Neural crest cell (in vitro differentiated cells): ENCODE measurements around the gene NLRP10. TPM values are rescaled to one million over a fixed set of nuclear protein-coding genes. Genes with fewer than 3 reads are reported as not detected.

ENCODE experiments used
- DNase-seq: peaks from one replicate; pipeline ENCODE4 v3.0.0; 2021; ENCODE audit warnings: low read depth, mixed read lengths, low spot score
- H3K27ac Mint-ChIP-seq: one replicate; pipeline ENCODE4 v1.8.0; 2021; ENCODE audit warnings: mild to moderate bottlenecking, mixed read lengths; ENCODE audit not compliant: unreplicated experiment
- H3K27me3 Mint-ChIP-seq: 2 replicates; pipeline ENCODE4 v1.8.0; 2021; ENCODE audit warnings: low read depth, mild to moderate bottlenecking, mixed read lengths
- H3K36me3 Mint-ChIP-seq: 2 replicates; pipeline ENCODE4 v1.8.0; 2021; ENCODE audit warnings: low read depth, mild to moderate bottlenecking, mixed read lengths
- H3K4me1 Mint-ChIP-seq: 2 replicates; pipeline ENCODE4 v1.8.0; 2021; ENCODE audit warnings: mixed read lengths
- H3K4me3 Mint-ChIP-seq: one replicate; pipeline ENCODE4 v1.8.0; 2021; ENCODE audit warnings: mild to moderate bottlenecking, mixed read lengths
- H3K9me3 Mint-ChIP-seq: 2 replicates; pipeline ENCODE4 v1.8.0; 2021; ENCODE audit warnings: mixed read lengths
- CTCF ChIP-seq: fragments of 200-600 bp; sonication (generic); conservative IDR thresholded peaks from 2 replicates; pipeline ENCODE4 v1.5.0; 2021; ENCODE audit warnings: antibody characterized with exemption, mild to moderate bottlenecking
- total RNA-seq: library from RNA; stranded (reverse); gene quantifications from 2 replicates; pipeline ENCODE4 v1.2.1, GENCODE V29; 2021

Gene NLRP10
- total RNA-seq, 1 donor from 2014 or later: not detected

GRCh38 chr11:8008212-8008611 lies 43.0 kb upstream of the NLRP10 start:
- no peak for TF ChIP-seq CTCF
- H3K36me3 Mint-ChIP-seq: no peaks in the 10 kb centered on the region
- H3K4me1 Mint-ChIP-seq: no peaks in the 10 kb centered on the region
- peaks cover 24% of the 10 kb centered on the region for H3K27me3 Mint-ChIP-seq
- no peak overlapping the region for H3K27ac Mint-ChIP-seq
- H3K9me3 Mint-ChIP-seq: no peaks in the 10 kb centered on the region
- no peak overlapping the region for H3K4me3 Mint-ChIP-seq
- DNase-seq: no peak

GRCh38 chr11:8006349-8006977 lies 41.2 kb upstream of the NLRP10 start:
- peak; percentile 90 for TF ChIP-seq CTCF
- no peak overlapping the region for H3K27ac Mint-ChIP-seq
- H3K4me3 Mint-ChIP-seq: no peak overlapping the region
- peak; percentile 56 for DNase-seq
- no peaks in the 10 kb centered on the region for H3K9me3 Mint-ChIP-seq
- no peaks in the 10 kb centered on the region for H3K36me3 Mint-ChIP-seq
- no peaks in the 10 kb centered on the region for H3K4me1 Mint-ChIP-seq
- H3K27me3 Mint-ChIP-seq: peaks cover 13% of the 10 kb centered on the region

DNA sequence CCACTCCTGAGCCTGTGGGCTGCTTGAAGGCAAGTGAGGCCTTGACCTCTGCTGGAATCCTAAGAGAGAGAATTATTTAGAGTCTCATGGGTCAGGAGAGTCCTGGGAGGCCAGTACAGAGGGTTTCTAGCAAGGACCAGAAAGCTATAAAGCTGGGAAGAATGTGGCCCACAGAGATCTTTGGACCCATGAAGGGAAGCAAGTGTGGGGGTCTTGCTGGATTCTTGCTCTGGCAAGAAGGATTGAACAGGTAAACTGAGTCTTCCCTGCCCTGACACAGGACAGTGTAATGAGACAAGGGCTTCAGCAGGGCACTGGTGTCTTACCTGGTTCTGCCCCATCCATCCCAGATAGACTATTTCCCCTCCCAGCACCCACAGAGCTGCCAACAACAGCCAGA lies 40.3 kb upstream of the NLRP10 start:
- H3K4me3 Mint-ChIP-seq: no peak overlapping the region
- H3K36me3 Mint-ChIP-seq: peaks cover under 1% of the 10 kb centered on the region
- DNase-seq: no peak
- H3K4me1 Mint-ChIP-seq: no peaks in the 10 kb centered on the region
- no peak overlapping the region for H3K27ac Mint-ChIP-seq
- no peaks in the 10 kb centered on the region for H3K9me3 Mint-ChIP-seq
- H3K27me3 Mint-ChIP-seq: peaks cover 10% of the 10 kb centered on the region
- TF ChIP-seq CTCF: no peak

GRCh38 chr11:8004008-8004407 lies 38.8 kb upstream of the NLRP10 start:
- no peak for DNase-seq
- H3K27me3 Mint-ChIP-seq: peaks cover 6% of the 10 kb centered on the region
- no peak overlapping the region for H3K4me3 Mint-ChIP-seq
- no peaks in the 10 kb centered on the region for H3K4me1 Mint-ChIP-seq
- no peak for TF ChIP-seq CTCF
- H3K27ac Mint-ChIP-seq: no peak overlapping the region
- no peaks in the 10 kb centered on the region for H3K9me3 Mint-ChIP-seq
- H3K36me3 Mint-ChIP-seq: peaks cover 8% of the 10 kb centered on the region

GRCh38 chr11:8003187-8003586 lies 37.9 kb upstream of the NLRP10 start:
- Mint-ChIP-seq H3K4me3 (no peak overlapping the region), H3K27ac (no peak overlapping the region), H3K27me3 (peaks cover 6% of the 10 kb centered on the region), H3K36me3 (peaks cover 10% of the 10 kb centered on the region), H3K9me3 (no peaks in the 10 kb centered on the region), H3K4me1 (no peaks in the 10 kb centered on the region)
- no peak for TF ChIP-seq CTCF
- no peak for DNase-seq
